SK-N-SH (cell line): ENCODE results near the gene MTAP.
A peak's percentile ranks its signal among the peaks of the same experiment; 100 is the strongest.

ENCODE experiments used
- CHD2 ChIP-seq: fragments of 150-350 bp; IDR thresholded peaks from 2 replicates; pipeline ENCODE4 v1.6.1; 2018; ENCODE audit warnings: low read length; ENCODE audit not compliant: partially characterized antibody
- CTCF ChIP-seq: fragments of 200-600 bp; sonication (generic); IDR thresholded peaks from 2 replicates; pipeline ENCODE4 v1.6.1; 2017; ENCODE audit warnings: antibody characterized with exemption, mild to moderate bottlenecking, moderate library complexity
- GABPA ChIP-seq: IDR thresholded peaks from 2 replicates; pipeline ENCODE4 v1.4.0; 2012; ENCODE audit warnings: low read depth, mild to moderate bottlenecking
- MAX ChIP-seq: IDR thresholded peaks from 2 replicates; pipeline ENCODE4 v1.4.0; 2012; ENCODE audit warnings: low read depth
- MEF2A ChIP-seq: IDR thresholded peaks from 2 replicates; pipeline ENCODE4 v1.4.0; 2012; ENCODE audit warnings: low read depth, borderline replicate concordance
- NRF1 ChIP-seq: IDR thresholded peaks from 2 replicates; pipeline ENCODE4 v1.6.1; 2012; ENCODE audit warnings: low read depth, mild to moderate bottlenecking, low read length
- POLR2AphosphoS5 ChIP-seq: IDR thresholded peaks from 2 replicates; pipeline ENCODE4 v1.6.1; 2012; ENCODE audit warnings: low read depth, low read length
- RAD21 ChIP-seq: IDR thresholded peaks from 2 replicates; pipeline ENCODE4 v1.6.1; 2012; ENCODE audit warnings: mild to moderate bottlenecking, low read length
- REST ChIP-seq: IDR thresholded peaks from 2 replicates; pipeline ENCODE4 v1.6.1; 2012; ENCODE audit warnings: mild to moderate bottlenecking, low read depth, low read length, moderate library complexity
- SMC3 ChIP-seq: IDR thresholded peaks from 2 replicates; pipeline ENCODE4 v1.6.1; 2012; ENCODE audit warnings: low read depth, low read length, improper control_type of control experiment
- TAF1 ChIP-seq: IDR thresholded peaks from 2 replicates; pipeline ENCODE4 v1.6.1; 2012; ENCODE audit warnings: low read depth, mild to moderate bottlenecking, low read length, moderate library complexity, borderline replicate concordance
- YY1 ChIP-seq: IDR thresholded peaks from 2 replicates; pipeline ENCODE4 v1.4.0; 2012; ENCODE audit warnings: low read depth, mild to moderate bottlenecking

GRCh38 chr9:21904776-21905175 is 102.3 kb downstream of the MTAP start:
- TF ChIP-seq CTCF (peak; percentile 21; the same call in 1 of the 2 replicates), GABPA (no peak), NRF1 (no peak), MEF2A (no peak), POLR2AphosphoS5 (no peak), YY1 (no peak), RAD21 (no peak), TAF1 (no peak), MAX (no peak), SMC3 (no peak), REST (no peak), CHD2 (no peak)
